SU-DHL-6 (cell line): ENCODE results near the gene RAPGEF6.

Source experiments
- H2AFZ ChIP-seq: fragments of 200-600 bp; sonication (generic); 2 replicates; pipeline ENCODE4 v1.6.1; 2014; ENCODE audit warnings: low read depth, mild to moderate bottlenecking, moderate library complexity, mixed read lengths, antibody characterized with exemption, low read length; ENCODE audit not compliant: severe bottlenecking
- H3F3A ChIP-seq: fragments of 200-600 bp; shearing (Covaris generic); 2 replicates; pipeline ENCODE4 v1.6.0; 2016; ENCODE audit warnings: antibody characterized with exemption, mild to moderate bottlenecking; ENCODE audit not compliant: insufficient read depth
- H3K27ac ChIP-seq: fragments of 200-600 bp; sonication (generic); 2 replicates; pipeline ENCODE4 v1.5.1; 2016; ENCODE audit warnings: low read depth, mild to moderate bottlenecking, low read length, moderate library complexity, mixed read lengths
- H3K27me3 ChIP-seq: fragments of 200-600 bp; sonication (generic), shearing (Covaris generic); 2 replicates; pipeline ENCODE4 v1.6.0; 2014; ENCODE audit warnings: mild to moderate bottlenecking, low read length
- H3K36me3 ChIP-seq: fragments of 200-600 bp; sonication (generic); 2 replicates; pipeline ENCODE4 v1.6.1; 2014; ENCODE audit warnings: mild to moderate bottlenecking, low read length, mixed read lengths
- H3K4me2 ChIP-seq: fragments of 300-600, 200-600 bp; shearing (Covaris generic), sonication (generic); 2 replicates; pipeline ENCODE4 v1.6.0; 2014; ENCODE audit warnings: low read length, low read depth, mild to moderate bottlenecking; ENCODE audit not compliant: poor library complexity, severe bottlenecking
- H3K4me3 ChIP-seq: fragments of 200-600 bp; sonication (generic); 2 replicates; pipeline ENCODE4 v1.5.1; 2014; ENCODE audit warnings: antibody characterized with exemption, low read length, mild to moderate bottlenecking, mixed read lengths; ENCODE audit not compliant: insufficient read depth, poor library complexity, severe bottlenecking
- H3K79me2 ChIP-seq: fragments of 200-600 bp; sonication (generic); 2 replicates; pipeline ENCODE4 v1.6.1; 2014; ENCODE audit warnings: mild to moderate bottlenecking, low read length, moderate library complexity; ENCODE audit not compliant: insufficient read depth
- H3K9ac ChIP-seq: fragments of 200-600 bp; sonication (generic); 2 replicates; pipeline ENCODE4 v1.7.0; 2014; ENCODE audit warnings: mild to moderate bottlenecking, low read length
- H3K9me2 ChIP-seq: fragments of 200-600 bp; sonication (generic); replicated peaks from 2 replicates; pipeline ENCODE4 v1.6.1; 2014; ENCODE audit warnings: low read length; ENCODE audit not compliant: insufficient read depth
- H3K9me3 ChIP-seq: fragments of 200-600 bp; sonication (generic); 2 replicates; pipeline ENCODE4 v1.6.1; 2014; ENCODE audit warnings: low read length, mixed read lengths; ENCODE audit not compliant: insufficient read depth
- H4K20me1 ChIP-seq: fragments of 200-600 bp; sonication (generic); 2 replicates; pipeline ENCODE4 v1.6.1; 2014; ENCODE audit warnings: low read depth, mild to moderate bottlenecking, antibody characterized with exemption, low read length, moderate library complexity, mixed read lengths
- CTCF ChIP-seq: fragments of 200-600 bp; sonication (generic); IDR thresholded peaks from one replicate; pipeline ENCODE4 v1.5.1; 2017; ENCODE audit warnings: antibody characterized with exemption, mild to moderate bottlenecking, low read length, moderate library complexity; ENCODE audit not compliant: insufficient read depth, poor library complexity, severe bottlenecking
- EZH2phosphoT487 ChIP-seq: fragments of 200-600 bp; sonication (generic), shearing (Covaris generic); conservative IDR thresholded peaks from 2 replicates; pipeline ENCODE4 v1.6.1; 2018; ENCODE audit warnings: mild to moderate bottlenecking, antibody characterized with exemption, low read length, moderate library complexity, mixed read lengths

Gene RAPGEF6

GRCh38 chr5:131536211-131536826 is 98.7 kb downstream of the RAPGEF6 start:
- no peak for TF ChIP-seq EZH2phosphoT487
- no peak for TF ChIP-seq CTCF
- Histone ChIP-seq H3K79me2 (peaks cover 13% of the 10 kb centered on the region; the same call in 1 of the 2 replicates), H3K9me3 (no peaks in the 10 kb centered on the region), H3K27me3 (no peaks in the 10 kb centered on the region), H3K4me3 (no peak overlapping the region), H2AFZ (no peak overlapping the region), H3K36me3 (peaks cover 6% of the 10 kb centered on the region; the same call in 1 of the 2 replicates), H4K20me1 (no peaks in the 10 kb centered on the region; the same call in 1 of the 2 replicates), H3K9me2 (no peaks in the 10 kb centered on the region), H3F3A (peaks cover 8% of the 10 kb centered on the region; the same call in 1 of the 2 replicates), H3K4me2 (no peak overlapping the region), H3K27ac (no peak overlapping the region), H3K9ac (no peak overlapping the region)

GRCh38 chr5:131534974-131535373 is 100.1 kb downstream of the RAPGEF6 start:
- H4K20me1 ChIP-seq, result no peaks in the 10 kb centered on the region; the same call in 1 of the 2 replicates
- TF ChIP-seq EZH2phosphoT487 (no peak), CTCF (no peak)
- no peak overlapping the region for H3K9ac ChIP-seq
- H3F3A ChIP-seq, result peaks cover 8% of the 10 kb centered on the region; the same call in 1 of the 2 replicates
- H3K36me3 ChIP-seq, result peaks cover 6% of the 10 kb centered on the region; the same call in 1 of the 2 replicates
- H3K9me3 ChIP-seq, result no peaks in the 10 kb centered on the region
- H3K27me3 ChIP-seq, result no peaks in the 10 kb centered on the region
- peaks cover 13% of the 10 kb centered on the region; the same call in 1 of the 2 replicates for H3K79me2 ChIP-seq
- no peak overlapping the region for H2AFZ ChIP-seq
- H3K9me2 ChIP-seq, result no peaks in the 10 kb centered on the region
- H3K27ac ChIP-seq, result no peak overlapping the region
- H3K4me2 ChIP-seq, result no peak overlapping the region
- H3K4me3 ChIP-seq, result no peak overlapping the region

- no peak for TF ChIP-seq CTCF
- TF ChIP-seq EZH2phosphoT487, result no peak
- no peaks in the 10 kb centered on the region for H3K9me3 ChIP-seq
These were observed 101.2 kb downstream of the RAPGEF6 start for GRCh38 chr5:131533836-131534235.

More at GRCh38 chr5:131533836-131534235, 101.2 kb downstream of the RAPGEF6 start:
- H3K4me2 ChIP-seq, result no peak overlapping the region
- H3K9ac ChIP-seq, result no peak overlapping the region
- H3K79me2 ChIP-seq, result peaks cover 13% of the 10 kb centered on the region; the same call in 1 of the 2 replicates
- no peak overlapping the region for H3K27ac ChIP-seq
- H2AFZ ChIP-seq, result no peak overlapping the region
- H3K9me2 ChIP-seq, result no peaks in the 10 kb centered on the region
- H3K27me3 ChIP-seq, result no peaks in the 10 kb centered on the region
- no peaks in the 10 kb centered on the region; the same call in 1 of the 2 replicates for H4K20me1 ChIP-seq
- H3K4me3 ChIP-seq, result no peak overlapping the region
- peaks cover 5% of the 10 kb centered on the region; the same call in 1 of the 2 replicates for H3K36me3 ChIP-seq
- peaks cover 8% of the 10 kb centered on the region; the same call in 1 of the 2 replicates for H3F3A ChIP-seq
